ENCODE results near the gene GTF2A1.

GTF2A1 gene

DNA sequence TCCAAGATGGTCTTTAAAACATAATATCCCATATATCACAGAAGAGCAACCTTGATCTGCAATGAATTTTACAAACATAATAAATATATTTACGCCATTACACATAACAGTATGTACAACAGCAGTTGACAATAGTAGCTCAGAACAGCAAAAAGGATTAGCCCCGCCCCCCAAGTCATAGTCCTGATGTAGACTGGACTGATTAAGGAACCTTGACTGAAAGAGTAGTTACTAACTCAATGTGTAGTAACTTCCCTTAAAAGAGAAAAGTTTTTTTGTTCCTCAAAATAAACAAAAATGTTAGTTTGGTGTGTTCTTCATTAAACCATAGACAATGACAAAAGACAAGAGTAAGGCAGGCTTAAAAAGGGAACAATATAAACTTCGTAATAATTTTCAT, 44.5 kb downstream of the GTF2A1 start:
- no peak for DNase-seq (ENCODE audit: low spot score)
- in situ Hi-C loops (cut with MboI; ENCODE audit: low sequenced_read_pairs, unreplicated experiment), result no loop called here
- TF ChIP-seq, protein P1, sequence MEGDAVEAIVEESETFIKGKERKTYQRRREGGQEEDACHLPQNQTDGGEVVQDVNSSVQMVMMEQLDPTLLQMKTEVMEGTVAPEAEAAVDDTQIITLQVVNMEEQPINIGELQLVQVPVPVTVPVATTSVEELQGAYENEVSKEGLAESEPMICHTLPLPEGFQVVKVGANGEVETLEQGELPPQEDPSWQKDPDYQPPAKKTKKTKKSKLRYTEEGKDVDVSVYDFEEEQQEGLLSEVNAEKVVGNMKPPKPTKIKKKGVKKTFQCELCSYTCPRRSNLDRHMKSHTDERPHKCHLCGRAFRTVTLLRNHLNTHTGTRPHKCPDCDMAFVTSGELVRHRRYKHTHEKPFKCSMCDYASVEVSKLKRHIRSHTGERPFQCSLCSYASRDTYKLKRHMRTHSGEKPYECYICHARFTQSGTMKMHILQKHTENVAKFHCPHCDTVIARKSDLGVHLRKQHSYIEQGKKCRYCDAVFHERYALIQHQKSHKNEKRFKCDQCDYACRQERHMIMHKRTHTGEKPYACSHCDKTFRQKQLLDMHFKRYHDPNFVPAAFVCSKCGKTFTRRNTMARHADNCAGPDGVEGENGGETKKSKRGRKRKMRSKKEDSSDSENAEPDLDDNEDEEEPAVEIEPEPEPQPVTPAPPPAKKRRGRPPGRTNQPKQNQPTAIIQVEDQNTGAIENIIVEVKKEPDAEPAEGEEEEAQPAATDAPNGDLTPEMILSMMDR (IDR thresholded peaks at IDR 0.05; ENCODE audit: borderline replicate concordance, control extremely low read depth, extremely low read depth, insufficient read depth, missing control alignments), result no peak

DNA sequence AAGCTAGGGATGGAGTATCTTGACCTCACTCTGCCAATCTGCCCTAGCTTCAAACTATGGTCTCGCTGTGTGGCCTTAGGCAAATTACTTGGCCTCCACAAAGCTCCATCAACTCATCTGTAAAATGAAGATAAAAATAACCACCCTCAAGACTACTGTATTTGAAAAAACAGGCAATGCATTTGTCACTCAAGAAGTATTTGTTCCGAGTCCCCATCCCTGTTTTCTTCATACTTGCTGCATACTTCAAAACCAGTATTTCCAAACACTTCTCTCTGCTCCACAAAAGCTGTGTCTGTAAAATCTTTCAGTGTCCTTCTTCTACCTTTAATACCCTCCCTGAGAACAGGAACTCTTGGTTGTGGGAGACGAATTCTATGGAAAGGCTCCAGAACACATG, 47.9 kb downstream of the GTF2A1 start:
- no peak for DNase-seq (ENCODE audit: low spot score)
- in situ Hi-C loops (cut with MboI; ENCODE audit: low sequenced_read_pairs, unreplicated experiment), result no loop called here
- TF ChIP-seq, protein P1 (IDR thresholded peaks at IDR 0.05; ENCODE audit: borderline replicate concordance, control extremely low read depth, extremely low read depth, insufficient read depth, missing control alignments), result no peak

DNA sequence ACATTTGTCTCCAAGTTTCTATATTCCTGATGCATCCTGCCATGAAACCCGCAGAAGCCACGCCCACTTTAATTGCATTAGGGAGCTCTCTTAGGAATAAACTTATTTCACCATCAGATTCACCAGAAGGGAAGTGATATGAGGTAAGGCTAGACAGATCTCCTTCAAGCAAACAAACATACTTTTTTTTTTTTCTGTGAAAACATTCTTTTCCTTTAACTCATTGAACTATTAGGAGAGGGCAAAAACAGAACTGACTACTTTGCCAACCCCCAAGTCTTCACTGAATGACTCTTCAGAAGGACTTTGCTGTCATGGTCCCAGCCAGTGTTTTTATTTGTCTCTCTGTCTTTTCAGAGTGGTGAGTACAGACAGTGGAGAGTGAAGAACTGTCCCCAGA, 48.4 kb downstream of the GTF2A1 start:
- DNase-seq (ENCODE audit: low spot score), result no peak
- in situ Hi-C loops (cut with MboI; ENCODE audit: low sequenced_read_pairs, unreplicated experiment), result no loop called here
- TF ChIP-seq, protein P1 (IDR thresholded peaks at IDR 0.05; ENCODE audit: borderline replicate concordance, control extremely low read depth, extremely low read depth, insufficient read depth, missing control alignments), result no peak

GRCh38 chr14:81170829-81171195, 49.9 kb downstream of the GTF2A1 start:
- in situ Hi-C loops (cut with MboI; ENCODE audit: low sequenced_read_pairs, unreplicated experiment), result no loop called here
- DNase-seq (ENCODE audit: low spot score), result no peak
- TF ChIP-seq, protein P1 (IDR thresholded peaks at IDR 0.05; ENCODE audit: borderline replicate concordance, control extremely low read depth, extremely low read depth, insufficient read depth, missing control alignments), result no peak

DNA sequence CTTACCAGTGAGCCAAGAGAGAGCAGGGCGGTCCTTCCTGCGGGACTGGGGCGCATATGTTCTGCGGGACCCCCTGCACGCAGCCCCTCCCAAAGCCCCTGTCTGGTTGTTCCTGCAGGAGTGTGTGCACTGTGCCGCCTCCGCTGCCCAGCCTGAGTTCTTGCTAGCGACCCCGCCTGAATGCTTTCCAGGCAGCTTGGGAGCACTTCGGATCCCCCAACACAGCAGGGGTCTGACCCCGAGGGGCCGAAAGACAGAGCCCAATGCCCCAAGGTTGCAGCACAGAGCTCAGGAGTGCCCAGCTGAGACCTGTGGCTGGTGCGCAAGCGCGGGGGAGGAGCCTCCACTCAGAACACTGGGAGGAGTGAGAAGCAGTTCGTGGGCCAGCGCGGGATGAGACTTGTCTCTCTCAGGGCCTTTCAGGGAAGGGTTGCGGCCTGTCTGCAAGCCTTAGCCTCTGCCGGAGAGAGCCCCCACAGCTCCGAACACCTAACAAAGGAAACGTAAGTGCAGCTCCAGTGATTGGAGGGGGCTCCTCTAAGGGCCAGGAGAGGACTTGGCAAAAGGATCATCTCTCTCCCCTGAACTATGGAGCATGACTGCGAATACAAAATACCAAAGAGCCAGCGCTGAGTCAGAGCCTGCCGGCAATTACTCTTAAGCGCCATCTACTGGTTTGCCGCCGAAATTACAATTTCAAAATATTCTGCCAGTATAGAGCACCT, 50.5 kb downstream of the GTF2A1 start:
- DNase-seq (ENCODE audit: low spot score), result peak; percentile 85
- TF ChIP-seq, protein P1 (IDR thresholded peaks at IDR 0.05; ENCODE audit: borderline replicate concordance, control extremely low read depth, extremely low read depth, insufficient read depth, missing control alignments), result peak; percentile 71
- in situ Hi-C loops (cut with MboI; ENCODE audit: low sequenced_read_pairs, unreplicated experiment), result no loop called here

DNA sequence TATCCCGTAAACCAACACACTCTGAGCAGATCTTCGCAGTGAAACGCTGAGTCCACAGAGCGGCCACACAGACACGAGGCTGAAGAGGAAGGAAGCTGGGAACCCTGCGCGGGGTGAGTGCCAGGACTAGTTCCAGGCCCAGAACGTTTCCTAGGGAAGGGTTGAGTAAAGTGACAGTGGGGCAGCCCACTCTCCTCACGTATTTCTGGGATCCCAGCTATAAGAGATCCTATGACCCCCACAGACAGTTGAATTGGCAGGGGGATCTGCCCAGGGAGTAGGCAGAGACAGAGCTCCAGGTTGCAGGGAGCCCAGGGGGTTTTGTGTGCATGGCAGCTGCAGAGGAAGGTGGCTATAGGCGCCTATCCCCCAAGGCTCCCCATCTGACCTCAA, 51.1 kb downstream of the GTF2A1 start:
- in situ Hi-C loops (cut with MboI; ENCODE audit: low sequenced_read_pairs, unreplicated experiment), result loop anchor here (10.0 kb wide), 2 partner anchors 175 to 215 kb away; partner anchors contain the start of gene TSHR
- peak; percentile 24 for DNase-seq (ENCODE audit: low spot score)
- TF ChIP-seq, protein P1 (IDR thresholded peaks at IDR 0.05; ENCODE audit: borderline replicate concordance, control extremely low read depth, extremely low read depth, insufficient read depth, missing control alignments), result no peak
